Measurements from ENCODE around the gene DMKN. TPM values are rescaled to one million over a fixed set of nuclear protein-coding genes. Genes with fewer than 3 reads are reported as not detected.

DMKN gene
- total and polyA plus RNA-seq, 12 donors: 2.7 to 70.5 (median 19.7) TPM

GRCh38 chr19:35542209-35542608, 28.8 kb upstream of the DMKN start:
- Histone ChIP-seq H3K27ac (no peak overlapping the region), H3K27me3 (no peaks in the 10 kb centered on the region), H3K4me1 (replicated peaks in 1 of 2) (peaks cover 11 to 17% of the 10 kb centered on the region in 2 donors), H3K36me3 (replicated peaks in 1 of 2) (peaks cover 0 to under 1% of the 10 kb centered on the region in 2 donors), H3K4me3 (no peak overlapping the region), H3K9me3 (replicated peaks in 1 of 3) (no peaks in the 10 kb centered on the region)
- intact Hi-C loops (cut with DNase I): loop anchor here in 1 of 2 donors (10.0 kb wide), 1 partner anchor 173 kb away; the partner anchor contains the start of gene KMT2B
- no peak for TF ChIP-seq POLR2A (IDR thresholded peaks at IDR 0.05)
- TF ChIP-seq CTCF (IDR thresholded peaks at IDR 0.05): no peak
- 93 to 97% (median 95%) methylated on average over 8 to 11 of the region's 11 CpGs for WGBS, 4 donors
- no peak for DNase-seq

GRCh38 chr19:35540356-35540927, 27.0 kb upstream of the DMKN start:
- no peaks in the 10 kb centered on the region for H3K36me3 ChIP-seq (replicated peaks in 1 of 2)
- peaks cover 5 to 8% of the 10 kb centered on the region in 2 donors for H3K4me1 ChIP-seq (replicated peaks in 1 of 2)
- DNase-seq: no peak
- WGBS, 4 donors: 78 to 92% (median 86%) methylated on average over 6 to 7 of the region's 7 CpGs
- TF ChIP-seq CTCF (IDR thresholded peaks at IDR 0.05) (no peak), POLR2A (IDR thresholded peaks at IDR 0.05) (no peak)
- H3K27me3 ChIP-seq: no peaks in the 10 kb centered on the region
- no peaks in the 10 kb centered on the region for H3K9me3 ChIP-seq (replicated peaks in 1 of 3)
- intact Hi-C loops (cut with DNase I): loop anchor here in 1 of 2 donors (10.0 kb wide), 1 partner anchor 174 kb away; the partner anchor contains the start of gene KMT2B
- no peak overlapping the region for H3K27ac ChIP-seq
- H3K4me3 ChIP-seq: no peak overlapping the region

GRCh38 chr19:35539850-35540249, 26.4 kb upstream of the DMKN start:
- DNase-seq: no peak
- Histone ChIP-seq H3K27me3 (no peaks in the 10 kb centered on the region), H3K4me1 (replicated peaks in 1 of 2) (peaks cover 5 to 8% of the 10 kb centered on the region in 2 donors), H3K4me3 (no peak overlapping the region), H3K27ac (no peak overlapping the region), H3K36me3 (replicated peaks in 1 of 2) (no peaks in the 10 kb centered on the region), H3K9me3 (replicated peaks in 1 of 3) (no peaks in the 10 kb centered on the region)
- TF ChIP-seq POLR2A (IDR thresholded peaks at IDR 0.05): no peak
- TF ChIP-seq CTCF (IDR thresholded peaks at IDR 0.05): no peak
- intact Hi-C loops (cut with DNase I): loop anchor here in 1 of 2 donors (10.0 kb wide), 1 partner anchor 175 kb away; the partner anchor contains the start of gene KMT2B
- 77 to 82% (median 80%) methylated on average over 7 to 12 of the region's 12 CpGs for WGBS, 4 donors

GRCh38 chr19:35539314-35539713, 25.9 kb upstream of the DMKN start:
- DNase-seq: no peak
- no peak for TF ChIP-seq CTCF (IDR thresholded peaks at IDR 0.05)
- TF ChIP-seq POLR2A (IDR thresholded peaks at IDR 0.05): no peak
- H3K4me1 ChIP-seq (replicated peaks in 1 of 2): peaks cover under 1 to 4% of the 10 kb centered on the region in 2 donors
- H3K27ac ChIP-seq: no peak overlapping the region
- H3K27me3 ChIP-seq: no peaks in the 10 kb centered on the region
- intact Hi-C loops (cut with DNase I): no loop called here
- H3K9me3 ChIP-seq (replicated peaks in 1 of 3): no peaks in the 10 kb centered on the region
- no peak overlapping the region for H3K4me3 ChIP-seq
- no peaks in the 10 kb centered on the region for H3K36me3 ChIP-seq (replicated peaks in 1 of 2)
- 75 to 85% (median 80%) methylated on average over 6 of the region's 6 CpGs for WGBS, 4 donors

All from adrenal gland (tissue), 12 donors.